ENCODE measurements around the gene WBP2. TPM values are rescaled to one million over a fixed set of nuclear protein-coding genes. Genes with fewer than 3 reads are reported as not detected.

Gene WBP2
- total and polyA plus RNA-seq, 12 donors: 130 to 210 (median 173) TPM

DNA sequence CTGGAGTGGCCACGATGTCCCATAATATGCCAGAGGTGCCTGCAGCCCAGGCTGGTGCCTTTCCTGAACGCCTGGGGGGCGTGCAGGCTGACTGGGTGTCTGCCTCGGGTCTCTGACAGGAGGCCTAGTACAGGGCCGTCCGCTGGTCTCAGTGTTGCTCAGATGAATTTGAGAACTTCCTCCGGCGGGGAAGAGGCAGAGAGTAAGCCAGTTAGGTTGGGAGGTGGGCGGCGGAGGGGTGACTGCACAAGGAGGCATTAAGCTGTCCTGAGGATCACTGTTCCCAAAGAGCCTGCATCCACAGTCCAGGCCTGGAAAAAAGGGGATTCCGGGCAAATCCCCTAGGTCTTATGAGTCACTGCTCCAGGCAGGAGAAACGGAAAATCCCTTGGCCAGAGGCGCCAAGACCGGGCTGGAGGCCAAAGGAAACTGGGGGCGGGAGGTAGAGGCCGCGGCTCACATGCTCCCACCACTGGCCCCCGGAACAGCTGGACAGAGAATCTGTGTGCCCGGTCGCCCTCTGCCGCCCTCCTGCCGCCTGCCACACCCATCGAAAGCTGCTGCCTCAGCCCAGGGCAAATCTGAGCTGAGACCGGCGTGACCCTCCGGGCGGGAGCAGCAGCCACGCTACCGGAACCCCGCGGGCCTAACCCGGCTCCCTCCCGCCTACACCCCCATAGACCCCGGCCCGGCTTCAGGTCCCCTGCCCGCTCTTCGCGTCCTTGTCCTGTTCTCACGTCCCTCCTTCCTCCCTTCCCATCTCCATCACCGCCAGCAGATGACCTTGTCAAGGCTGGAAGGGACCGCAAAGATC is 22.0 kb upstream of the WBP2 start:
- Histone ChIP-seq H3K27ac (peak overlapping the region; percentile 77 to 100 (median 96)), H3K4me1 (peaks cover 33 to 58% (median 49%) of the 10 kb centered on the region in 9 donors), H3K27me3 (peaks cover 0 to 18% (median 0%) of the 10 kb centered on the region in 7 donors), H3K4me3 (peak overlapping the region; percentile 58 to 87 (median 72)), H3K9me3 (no peaks in the 10 kb centered on the region), H3K36me3 (peaks cover 0 to 30% (median 10%) of the 10 kb centered on the region in 9 donors)
- intact Hi-C loops (cut with DNase I): loop anchor here in 5 of 10 donors (1.0 to 10.0 kb wide), 6 partner anchors 19 to 102 kb away; partner anchors contain the start of genes UNK (in 2 of the 5) and TRIM65 (in 1 of the 5)
- DNase-seq (peak; percentile 96 to 97), ATAC-seq (peak; percentile 65 to 80 (median 76))
- 3 to 5% methylated on average over 40 to 41 of the region's 41 CpGs for WGBS, 2 donors
- TF ChIP-seq, protein P1, sequence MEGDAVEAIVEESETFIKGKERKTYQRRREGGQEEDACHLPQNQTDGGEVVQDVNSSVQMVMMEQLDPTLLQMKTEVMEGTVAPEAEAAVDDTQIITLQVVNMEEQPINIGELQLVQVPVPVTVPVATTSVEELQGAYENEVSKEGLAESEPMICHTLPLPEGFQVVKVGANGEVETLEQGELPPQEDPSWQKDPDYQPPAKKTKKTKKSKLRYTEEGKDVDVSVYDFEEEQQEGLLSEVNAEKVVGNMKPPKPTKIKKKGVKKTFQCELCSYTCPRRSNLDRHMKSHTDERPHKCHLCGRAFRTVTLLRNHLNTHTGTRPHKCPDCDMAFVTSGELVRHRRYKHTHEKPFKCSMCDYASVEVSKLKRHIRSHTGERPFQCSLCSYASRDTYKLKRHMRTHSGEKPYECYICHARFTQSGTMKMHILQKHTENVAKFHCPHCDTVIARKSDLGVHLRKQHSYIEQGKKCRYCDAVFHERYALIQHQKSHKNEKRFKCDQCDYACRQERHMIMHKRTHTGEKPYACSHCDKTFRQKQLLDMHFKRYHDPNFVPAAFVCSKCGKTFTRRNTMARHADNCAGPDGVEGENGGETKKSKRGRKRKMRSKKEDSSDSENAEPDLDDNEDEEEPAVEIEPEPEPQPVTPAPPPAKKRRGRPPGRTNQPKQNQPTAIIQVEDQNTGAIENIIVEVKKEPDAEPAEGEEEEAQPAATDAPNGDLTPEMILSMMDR (IDR thresholded peaks at IDR 0.05): peak in 4 of 9 donors; percentile 9 to 52 (median 50)

DNA sequence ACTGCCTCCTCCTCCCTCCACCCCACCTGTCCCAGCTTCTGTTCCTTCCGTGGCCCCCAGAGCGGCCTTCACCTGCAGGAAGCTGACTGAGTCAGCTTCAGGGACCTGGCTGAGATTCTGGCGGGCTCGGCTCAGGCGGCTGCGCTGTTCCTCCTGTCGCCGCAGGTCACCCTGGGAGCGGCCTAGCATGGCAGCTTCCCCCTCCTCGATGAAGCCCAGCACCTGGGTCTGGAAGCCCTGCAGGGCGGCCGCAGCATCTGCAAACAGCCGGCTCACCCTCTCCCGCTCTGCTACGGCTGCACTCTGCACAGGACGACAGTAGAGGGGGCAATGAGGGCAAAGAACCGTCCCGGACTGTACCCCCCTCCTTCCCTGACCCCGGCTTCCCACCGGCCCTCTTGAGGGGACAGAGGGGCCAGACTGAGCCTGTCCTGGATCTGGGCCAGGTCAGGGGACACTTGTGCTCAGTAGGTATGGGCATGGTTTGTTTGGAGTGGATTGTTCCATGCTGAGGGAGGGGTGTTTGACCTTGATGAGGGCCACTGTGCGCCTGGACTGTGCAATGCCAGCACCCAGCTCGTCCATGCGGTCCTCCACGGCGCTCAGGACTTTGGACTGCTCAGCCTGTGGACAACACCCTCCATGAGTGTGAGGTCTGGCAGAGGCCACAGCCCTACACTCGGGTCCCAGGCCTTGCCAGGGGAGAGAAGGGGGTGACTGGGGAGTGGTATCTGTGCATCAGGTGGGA is 21.2 kb upstream of the WBP2 start:
- peak overlapping the region; percentile 58 to 87 (median 72) for H3K4me3 ChIP-seq
- intact Hi-C loops (cut with DNase I): loop anchor here in 5 of 10 donors (2.0 to 10.0 kb wide), 5 partner anchors 92 to 102 kb away; partner anchors contain the start of gene UNK (in 2 of the 5)
- H3K9me3 ChIP-seq: no peaks in the 10 kb centered on the region
- peaks cover 0 to 30% (median 10%) of the 10 kb centered on the region in 9 donors for H3K36me3 ChIP-seq
- TF ChIP-seq, protein P1 (IDR thresholded peaks at IDR 0.05): peak in 2 of 9 donors; percentile 19 to 24
- WGBS, 2 donors: 22 to 28% methylated on average over 26 of the region's 26 CpGs
- peaks cover 0 to 18% (median 0%) of the 10 kb centered on the region in 7 donors for H3K27me3 ChIP-seq
- peaks cover 33 to 65% (median 55%) of the 10 kb centered on the region in 9 donors for H3K4me1 ChIP-seq
- DNase-seq (no peak), ATAC-seq (peak in 6 of 8 donors; percentile 0 to 12 (median 5))
- H3K27ac ChIP-seq: peak overlapping the region; percentile 77 to 100 (median 96)

DNA sequence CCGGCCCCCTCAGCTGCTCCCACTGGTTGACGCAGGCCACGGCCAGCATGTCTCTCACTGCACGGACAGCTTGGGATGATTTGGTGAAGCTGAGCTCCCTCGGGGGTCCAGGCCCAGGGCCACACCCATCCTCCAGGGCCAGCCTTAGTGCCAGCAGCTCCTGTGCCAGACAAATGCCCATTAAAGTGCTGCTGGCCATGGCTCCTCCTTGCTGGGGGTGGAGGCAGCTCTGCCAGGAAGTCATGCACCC is 20.7 kb upstream of the WBP2 start:
- peak overlapping the region in 9 of 10 donors; percentile 58 to 87 (median 74) for H3K4me3 ChIP-seq
- peak overlapping the region; percentile 77 to 100 (median 96) for H3K27ac ChIP-seq
- WGBS, 2 donors: 44 to 53% methylated on average over 5 of the region's 5 CpGs
- peak in 4 of 8 donors; percentile 3 to 27 (median 8) for ATAC-seq
- peak; percentile 46 to 49 for DNase-seq
- intact Hi-C loops (cut with DNase I): loop anchor here in 5 of 10 donors (2.0 to 10.0 kb wide), 5 partner anchors 91 to 101 kb away; partner anchors contain the start of gene UNK (in 2 of the 5)
- peaks cover 33 to 70% (median 55%) of the 10 kb centered on the region in 9 donors for H3K4me1 ChIP-seq
- TF ChIP-seq, protein P1 (IDR thresholded peaks at IDR 0.05): no peak
- peaks cover 0 to 30% (median 10%) of the 10 kb centered on the region in 9 donors for H3K36me3 ChIP-seq
- H3K9me3 ChIP-seq: no peaks in the 10 kb centered on the region
- H3K27me3 ChIP-seq: peaks cover 0 to 18% (median 0%) of the 10 kb centered on the region in 7 donors

Data from heart right ventricle (tissue), 16 donors.